NB4 (cell line): ENCODE data around the gene TSFM.

Experiments
- CTCF ChIP-seq: IDR thresholded peaks from one replicate; pipeline ENCODE4 v1.5.1; 2012; ENCODE audit warnings: low read depth, low read length
- MAX ChIP-seq: IDR thresholded peaks from 2 replicates; pipeline ENCODE4 v1.6.1; 2011; ENCODE audit warnings: low read depth, low read length
- MYC ChIP-seq: IDR thresholded peaks from 2 replicates; pipeline ENCODE4 v1.6.1; 2011; ENCODE audit warnings: low read depth, low read length
- POLR2A ChIP-seq: IDR thresholded peaks from 2 replicates; pipeline ENCODE4 v1.6.1; 2011; ENCODE audit warnings: mild to moderate bottlenecking; ENCODE audit not compliant: insufficient read length; ENCODE audit errors: extremely low read depth

GRCh38 chr12:57800965-57801364 lies 18.4 kb downstream of the TSFM start:
- TF ChIP-seq CTCF: no peak
- no peak for TF ChIP-seq MAX
- no peak for TF ChIP-seq MYC
- TF ChIP-seq POLR2A: no peak
